K562 (cell line): Measurements from ENCODE around the gene DRC1. TPM values are rescaled to one million over a fixed set of nuclear protein-coding genes. Genes with fewer than 3 reads are reported as not detected.
A peak's percentile ranks its signal among the peaks of the same experiment; 100 is the strongest.

Experiments used
- BRD9 ChIP-seq: fragments of 450-650 bp; IDR thresholded peaks from 2 replicates; pipeline ENCODE4 v1.6.1; 2018; ENCODE audit warnings: low read depth; ENCODE audit not compliant: partially characterized antibody
- ETV5 ChIP-seq: sonication (generic); formaldehyde crosslinking; IDR thresholded peaks from 2 replicates; pipeline ENCODE4 v1.4.0; 2020; ENCODE audit warnings: low read depth, mild to moderate bottlenecking, missing genetic modification reagents
- HDAC1 ChIP-seq, 2 experiments: fragments of 450-650 bp; IDR thresholded peaks; 2 replicates each; pipeline ENCODE4 v1.6.1; 2016 to 2017; ENCODE audit warnings: inconsistent platforms in 1 of 2, mild to moderate bottlenecking in 1 of 2, moderate library complexity in 1 of 2
- MAZ ChIP-seq, 2 experiments: fragments of 450-650 bp in 1 of 2; sonication (generic) in 1 of 2; formaldehyde crosslinking; IDR thresholded peaks in 1 of 2; conservative IDR thresholded peaks in 1 of 2; 2 replicates each; pipeline versions ENCODE4 v1.4.0 to v1.5.0; 2020; ENCODE audit warnings: mild to moderate bottlenecking in 1 of 2, missing genetic modification reagents in 1 of 2
- MYC ChIP-seq, 2 experiments: fragments of 250-450 bp in 1 of 2; sonication (Bioruptor Pico) in 1 of 2; IDR thresholded peaks; 2 replicates each; pipeline versions ENCODE4 v1.5.1 to v1.6.1; 2012 to 2021; ENCODE audit warnings: low read depth in 2 of 2, borderline replicate concordance in 1 of 2, improper control_type of control experiment in 1 of 2, low read length in 1 of 2, mild to moderate bottlenecking in 1 of 2, moderate library complexity in 1 of 2
- PHTF2 ChIP-seq: fragments of 250-450 bp; sonication (Bioruptor Pico); IDR thresholded peaks from 2 replicates; pipeline ENCODE4 v1.5.0; 2021; ENCODE audit warnings: mild to moderate bottlenecking
- SP1 ChIP-seq: sonication (generic); formaldehyde crosslinking; IDR thresholded peaks from 2 replicates; pipeline ENCODE4 v1.8.1; 2022; ENCODE audit warnings: mild to moderate bottlenecking, missing genetic modification reagents
- TBP ChIP-seq: optimal IDR thresholded peaks from 2 replicates; pipeline ENCODE3; 2011; ENCODE audit warnings: low read depth, low read length, improper control_type of control experiment
- ZC3H11A ChIP-seq: IDR thresholded peaks from 2 replicates; pipeline ENCODE4 v1.6.1; 2012; ENCODE audit warnings: low read depth, low read length, improper control_type of control experiment
- ZEB2 ChIP-seq: fragments of 450-650 bp; IDR thresholded peaks from 2 replicates; pipeline ENCODE4 v1.6.1; 2016
- ZNF263 ChIP-seq: sonication (generic); formaldehyde crosslinking; IDR thresholded peaks from 2 replicates; pipeline ENCODE4 v1.8.0; 2022; ENCODE audit warnings: mild to moderate bottlenecking, missing genetic modification reagents, borderline replicate concordance
- ZNF445 ChIP-seq: fragments of 250-450 bp; sonication (Bioruptor Pico); IDR thresholded peaks from 2 replicates; pipeline ENCODE4 v1.4.0; 2020; ENCODE audit warnings: low read depth, mild to moderate bottlenecking, moderate library complexity
- polyA plus RNA-seq, 8 experiments: library from polyadenylated mRNA; depleted of rRNA in 4 of 8; stranded (reverse) in 5 of 8; unstranded in 3 of 8; fragments of >200 nt; fragmentation: Nextera tagmentation in 2 of 8; fragmentation: Illumina TruSeq in 1 of 8; extraction: Ambion mirVana in 2 of 8; extraction: Trizol in 1 of 8; gene quantifications; 2 replicates each; pipeline versions ENCODE4 v1.2.1 to v1.2.3, GENCODE V29; 2011 to 2014; ENCODE audit warnings: inconsistent platforms in 1 of 8, missing spikeins in 1 of 8
- total RNA-seq, 7 experiments: library from RNA; depleted of rRNA in 6 of 7; stranded (reverse); fragments of >200 nt in 6 of 7; fragmentation: Illumina TruSeq in 2 of 7; extraction: Trizol in 2 of 7; gene quantifications; 2 replicates each; pipeline versions ENCODE4 v1.2.1 to v1.2.3, GENCODE V29; 2011 to 2021; ENCODE audit warnings: low replicate concordance in 1 of 7
- TF ChIP-seq, protein P1 (sequence below): sonication (generic); formaldehyde crosslinking; IDR thresholded peaks from 2 replicates; pipeline ENCODE4 v1.8.1; 2023; ENCODE audit warnings: mild to moderate bottlenecking, missing genetic modification reagents, moderate library complexity
- TF ChIP-seq, protein P2 (sequence below), 2 experiments: fragments of 450-650 bp; conservative IDR thresholded peaks; 2 replicates each; pipeline ENCODE4 v1.6.1; 2017; ENCODE audit warnings: mild to moderate bottlenecking in 2 of 2, moderate library complexity in 2 of 2
- TF ChIP-seq, protein P3 (sequence below), 2 experiments: fragments of 450-650 bp in 1 of 2; sonication (generic) in 1 of 2; formaldehyde crosslinking in 1 of 2; IDR thresholded peaks; 2 replicates each; pipeline versions ENCODE4 v1.7.1 to v1.9.0; 2016 to 2022; ENCODE audit warnings: inconsistent platforms in 1 of 2, mild to moderate bottlenecking in 1 of 2, missing genetic modification reagents in 1 of 2

Gene DRC1
- total and polyA plus RNA-seq, 9 of the 15 experiments (the other 6 are each of a cell fraction or from before 2014, with no cell fraction given), result 0.07 to 0.10 TPM; not detected in 7

DNA sequence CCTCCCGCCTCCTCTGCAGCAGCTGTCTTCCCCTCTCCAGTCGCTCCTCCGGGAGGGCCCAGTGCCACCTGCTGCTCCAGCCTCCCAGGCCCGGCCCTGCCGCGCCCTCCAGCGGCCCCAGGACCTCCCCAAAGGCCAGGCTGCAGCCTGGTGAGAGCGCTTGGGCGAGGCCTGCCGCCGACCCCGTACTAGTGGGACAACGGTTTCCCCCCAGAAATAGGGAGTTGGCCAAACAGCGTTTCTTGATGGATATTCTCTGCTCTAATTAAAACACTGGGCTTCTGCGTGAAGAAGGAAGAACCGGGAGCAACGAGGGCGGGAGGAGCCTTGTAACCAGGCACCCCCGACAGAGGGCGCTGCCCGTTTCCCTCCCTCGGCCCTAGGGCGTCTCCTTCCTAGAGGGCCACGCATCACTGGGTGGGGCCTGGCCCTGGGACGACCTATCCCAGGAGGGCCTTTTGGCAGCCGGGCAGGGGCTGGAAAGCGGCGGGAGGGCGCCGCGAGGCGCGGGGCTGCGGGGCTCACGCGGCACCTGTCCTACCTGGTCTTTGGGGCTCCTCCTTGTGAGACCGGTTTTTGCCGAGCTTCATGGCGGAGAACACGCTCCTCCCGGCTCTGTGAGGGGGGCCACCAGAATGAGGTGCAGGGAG is 101.6 kb downstream of the DRC1 start (continued):
- TF ChIP-seq TBP (no peak), SP1 (CRISPR knock-in tag) (peak; percentile 79), ETV5 (no peak), MAZ (CRISPR knock-in tag; conservative IDR thresholded peaks at IDR 0.05 in 1 of 2, IDR thresholded peaks at IDR 0.05 in 1 of 2) (peak; percentile 68 to 95; a peak in 3 of 4 replicates), PHTF2 (CRISPR knock-in tag) (no peak), HDAC1 (IDR thresholded peaks at IDR 0.05) (peak in 1 of 2 experiments; percentile 31; a peak in 2 of 4 replicates), ZNF445 (CRISPR knock-in tag) (no peak), BRD9 (no peak), ZNF263 (peak; percentile 53; the same call in 1 of the 2 replicates), ZEB2 (peak; percentile 57; the same call in 1 of the 2 replicates), ZC3H11A (no peak), MYC (IDR thresholded peaks at IDR 0.05; ENCODE audit: low read depth, low read length) (peak; percentile 65), MYC (CRISPR knock-in tag; IDR thresholded peaks at IDR 0.05; ENCODE audit: borderline replicate concordance, low read depth) (no peak)
- TF ChIP-seq, protein P1, sequence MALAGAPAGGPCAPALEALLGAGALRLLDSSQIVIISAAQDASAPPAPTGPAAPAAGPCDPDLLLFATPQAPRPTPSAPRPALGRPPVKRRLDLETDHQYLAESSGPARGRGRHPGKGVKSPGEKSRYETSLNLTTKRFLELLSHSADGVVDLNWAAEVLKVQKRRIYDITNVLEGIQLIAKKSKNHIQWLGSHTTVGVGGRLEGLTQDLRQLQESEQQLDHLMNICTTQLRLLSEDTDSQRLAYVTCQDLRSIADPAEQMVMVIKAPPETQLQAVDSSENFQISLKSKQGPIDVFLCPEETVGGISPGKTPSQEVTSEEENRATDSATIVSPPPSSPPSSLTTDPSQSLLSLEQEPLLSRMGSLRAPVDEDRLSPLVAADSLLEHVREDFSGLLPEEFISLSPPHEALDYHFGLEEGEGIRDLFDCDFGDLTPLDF (CRISPR knock-in tag), result peak; percentile 70; the same call in 1 of the 2 replicates
- TF ChIP-seq, protein P2, sequence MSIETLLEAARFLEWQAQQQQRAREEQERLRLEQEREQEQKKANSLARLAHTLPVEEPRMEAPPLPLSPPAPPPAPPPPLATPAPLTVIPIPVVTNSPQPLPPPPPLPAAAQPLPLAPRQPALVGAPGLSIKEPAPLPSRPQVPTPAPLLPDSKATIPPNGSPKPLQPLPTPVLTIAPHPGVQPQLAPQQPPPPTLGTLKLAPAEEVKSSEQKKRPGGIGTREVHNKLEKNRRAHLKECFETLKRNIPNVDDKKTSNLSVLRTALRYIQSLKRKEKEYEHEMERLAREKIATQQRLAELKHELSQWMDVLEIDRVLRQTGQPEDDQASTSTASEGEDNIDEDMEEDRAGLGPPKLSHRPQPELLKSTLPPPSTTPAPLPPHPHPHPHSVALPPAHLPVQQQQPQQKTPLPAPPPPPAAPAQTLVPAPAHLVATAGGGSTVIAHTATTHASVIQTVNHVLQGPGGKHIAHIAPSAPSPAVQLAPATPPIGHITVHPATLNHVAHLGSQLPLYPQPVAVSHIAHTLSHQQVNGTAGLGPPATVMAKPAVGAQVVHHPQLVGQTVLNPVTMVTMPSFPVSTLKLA (conservative IDR thresholded peaks at IDR 0.05), result peak in 1 of 2 experiments; percentile 62; a peak in 2 of 4 replicates
- TF ChIP-seq, protein P3, sequence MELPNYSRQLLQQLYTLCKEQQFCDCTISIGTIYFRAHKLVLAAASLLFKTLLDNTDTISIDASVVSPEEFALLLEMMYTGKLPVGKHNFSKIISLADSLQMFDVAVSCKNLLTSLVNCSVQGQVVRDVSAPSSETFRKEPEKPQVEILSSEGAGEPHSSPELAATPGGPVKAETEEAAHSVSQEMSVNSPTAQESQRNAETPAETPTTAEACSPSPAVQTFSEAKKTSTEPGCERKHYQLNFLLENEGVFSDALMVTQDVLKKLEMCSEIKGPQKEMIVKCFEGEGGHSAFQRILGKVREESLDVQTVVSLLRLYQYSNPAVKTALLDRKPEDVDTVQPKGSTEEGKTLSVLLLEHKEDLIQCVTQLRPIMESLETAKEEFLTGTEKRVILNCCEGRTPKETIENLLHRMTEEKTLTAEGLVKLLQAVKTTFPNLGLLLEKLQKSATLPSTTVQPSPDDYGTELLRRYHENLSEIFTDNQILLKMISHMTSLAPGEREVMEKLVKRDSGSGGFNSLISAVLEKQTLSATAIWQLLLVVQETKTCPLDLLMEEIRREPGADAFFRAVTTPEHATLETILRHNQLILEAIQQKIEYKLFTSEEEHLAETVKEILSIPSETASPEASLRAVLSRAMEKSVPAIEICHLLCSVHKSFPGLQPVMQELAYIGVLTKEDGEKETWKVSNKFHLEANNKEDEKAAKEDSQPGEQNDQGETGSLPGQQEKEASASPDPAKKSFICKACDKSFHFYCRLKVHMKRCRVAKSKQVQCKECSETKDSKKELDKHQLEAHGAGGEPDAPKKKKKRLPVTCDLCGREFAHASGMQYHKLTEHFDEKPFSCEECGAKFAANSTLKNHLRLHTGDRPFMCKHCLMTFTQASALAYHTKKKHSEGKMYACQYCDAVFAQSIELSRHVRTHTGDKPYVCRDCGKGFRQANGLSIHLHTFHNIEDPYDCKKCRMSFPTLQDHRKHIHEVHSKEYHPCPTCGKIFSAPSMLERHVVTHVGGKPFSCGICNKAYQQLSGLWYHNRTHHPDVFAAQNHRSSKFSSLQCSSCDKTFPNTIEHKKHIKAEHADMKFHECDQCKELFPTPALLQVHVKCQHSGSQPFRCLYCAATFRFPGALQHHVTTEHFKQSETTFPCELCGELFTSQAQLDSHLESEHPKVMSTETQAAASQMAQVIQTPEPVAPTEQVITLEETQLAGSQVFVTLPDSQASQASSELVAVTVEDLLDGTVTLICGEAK (IDR thresholded peaks at IDR 0.05), result peak; percentile 47; the same call in 1 of the 2 replicates
- TF ChIP-seq, protein P3 (CRISPR knock-in tag; IDR thresholded peaks at IDR 0.05), result no peak
